ENCODE data around the gene BBX. TPM values are rescaled to one million over a fixed set of nuclear protein-coding genes. Genes with fewer than 3 reads are reported as not detected.

Gene BBX
- total and polyA plus RNA-seq, 2 of the 13 experiments (the other 11 are each of a cell fraction or from before 2014, with no cell fraction given), result 13.7 to 23.2 TPM

GRCh38 chr3:107598926-107599771 is 76.4 kb downstream of the BBX start (continued):
- peak; percentile 40 for TF ChIP-seq ZGPAT (CRISPR knock-in tag; IDR thresholded peaks at IDR 0.05)
- no peak for TF ChIP-seq SIN3A (IDR thresholded peaks at IDR 0.05; ENCODE audit: borderline replicate concordance, low read depth, low read length)
- no peak for TF ChIP-seq HES4 (CRISPR knock-in tag; IDR thresholded peaks at IDR 0.05; ENCODE audit: borderline replicate concordance)
- no peak for TF ChIP-seq ONECUT2 (CRISPR knock-in tag; IDR thresholded peaks at IDR 0.05)
- peak; percentile 54; the same call in 1 of the 2 replicates for TF ChIP-seq TGIF2 (CRISPR knock-in tag; IDR thresholded peaks at IDR 0.05)
- TF ChIP-seq AKNA (CRISPR knock-in tag; IDR thresholded peaks at IDR 0.05; ENCODE audit: borderline replicate concordance), result no peak
- TF ChIP-seq MED8 (CRISPR knock-in tag; IDR thresholded peaks at IDR 0.05; ENCODE audit: insufficient replicate concordance), result no peak
- TF ChIP-seq BRD4 (CRISPR knock-in tag; IDR thresholded peaks at IDR 0.05), result no peak
- no peak for TF ChIP-seq ZNF431 (CRISPR knock-in tag; IDR thresholded peaks at IDR 0.05; ENCODE audit: borderline replicate concordance, low read depth)
- TF ChIP-seq ZNF800 (CRISPR knock-in tag; IDR thresholded peaks at IDR 0.05), result no peak
- TF ChIP-seq CREM (IDR thresholded peaks at IDR 0.05), result 0 out of 2 replicates have a peak, but pooled peaks have one; percentile 11
- no peak for TF ChIP-seq CREM (CRISPR knock-in tag; IDR thresholded peaks at IDR 0.05)
- TF ChIP-seq DBP (CRISPR knock-in tag; IDR thresholded peaks at IDR 0.05; ENCODE audit: not compliant biosample characterization), result no peak
- TF ChIP-seq ZNF775 (CRISPR knock-in tag; IDR thresholded peaks at IDR 0.05; ENCODE audit: borderline replicate concordance), result no peak
- no peak for TF ChIP-seq TBL1XR1 (IDR thresholded peaks at IDR 0.05; ENCODE audit: borderline replicate concordance, low read length, partially characterized antibody)
- TF ChIP-seq ATF3 (CRISPR knock-in tag; IDR thresholded peaks at IDR 0.05), result no peak
- no peak for TF ChIP-seq MAZ (IDR thresholded peaks at IDR 0.05; ENCODE audit: borderline replicate concordance, low read depth, low read length)
- TF ChIP-seq MAZ (CRISPR knock-in tag; IDR thresholded peaks at IDR 0.05; ENCODE audit: low read depth), result no peak
- TF ChIP-seq PHF21A (CRISPR knock-in tag; IDR thresholded peaks at IDR 0.05), result peak; percentile 45
- TF ChIP-seq IRX3 (CRISPR knock-in tag; IDR thresholded peaks at IDR 0.05; ENCODE audit: borderline replicate concordance, low read depth), result no peak
